Activated naive CD8-positive, alpha-beta T cell treated with anti-CD3 and anti-CD28 coated beads for 36 hours (primary cell): Measurements from ENCODE around the gene FIBP. TPM values are rescaled to one million over a fixed set of nuclear protein-coding genes. Genes with fewer than 3 reads are reported as not detected.

Source experiments
- DNase-seq: peaks from one replicate; pipeline ENCODE4 v3.0.0; 2021
- H3K27ac Mint-ChIP-seq: one replicate; pipeline ENCODE4 v1.8.0; 2022; ENCODE audit warnings: mild to moderate bottlenecking, moderate library complexity, mixed read lengths
- H3K27me3 Mint-ChIP-seq: one replicate; pipeline ENCODE4 v1.8.0; 2022; ENCODE audit warnings: mild to moderate bottlenecking, mixed read lengths
- H3K36me3 Mint-ChIP-seq: one replicate; pipeline ENCODE4 v1.8.0; 2021; ENCODE audit warnings: mild to moderate bottlenecking, mixed read lengths
- H3K4me1 Mint-ChIP-seq: one replicate; pipeline ENCODE4 v1.8.0; 2021; ENCODE audit warnings: mixed read lengths
- H3K4me3 Mint-ChIP-seq: one replicate; pipeline ENCODE4 v1.8.0; 2022; ENCODE audit warnings: mild to moderate bottlenecking, moderate library complexity, mixed read lengths
- H3K9me3 Mint-ChIP-seq: one replicate; pipeline ENCODE4 v1.8.0; 2022; ENCODE audit warnings: mixed read lengths
- total RNA-seq, 2 experiments: library from RNA; stranded (reverse); gene quantifications; one replicate each; pipeline ENCODE4 v1.2.3, GENCODE V29; 2021

The FIBP gene
- total RNA-seq, 2 experiments from 2014 or later = 113 to 114 TPM

GRCh38 chr11:65887723-65888162 is 528 bp downstream of the FIBP start:
- Mint-ChIP-seq H3K27ac (peak overlapping the region; percentile 94), H3K27me3 (peaks cover 3% of the 10 kb centered on the region), H3K9me3 (no peaks in the 10 kb centered on the region), H3K4me3 (peak overlapping the region; percentile 98), H3K4me1 (peaks cover 49% of the 10 kb centered on the region), H3K36me3 (peaks cover 30% of the 10 kb centered on the region)
- DNase-seq = no peak

- Mint-ChIP-seq H3K27ac (peak overlapping the region; percentile 94), H3K4me3 (peak overlapping the region; percentile 98), H3K4me1 (peaks cover 47% of the 10 kb centered on the region), H3K36me3 (peaks cover 25% of the 10 kb centered on the region), H3K27me3 (no peaks in the 10 kb centered on the region), H3K9me3 (no peaks in the 10 kb centered on the region)
- DNase-seq = no peak
These were observed 1.2 kb downstream of the FIBP start for GRCh38 chr11:65886826-65887722.

- Mint-ChIP-seq H3K27me3 (no peaks in the 10 kb centered on the region), H3K9me3 (no peaks in the 10 kb centered on the region), H3K36me3 (peaks cover 22% of the 10 kb centered on the region), H3K4me3 (no peak overlapping the region), H3K4me1 (peaks cover 55% of the 10 kb centered on the region), H3K27ac (no peak overlapping the region)
- no peak for DNase-seq
These were observed 2.3 kb downstream of the FIBP start for GRCh38 chr11:65885808-65886536.

- H3K9me3 Mint-ChIP-seq = no peaks in the 10 kb centered on the region
- H3K36me3 Mint-ChIP-seq = peaks cover 28% of the 10 kb centered on the region
- peak overlapping the region; percentile 32 for H3K27ac Mint-ChIP-seq
- H3K4me1 Mint-ChIP-seq = peaks cover 62% of the 10 kb centered on the region
- DNase-seq = no peak
- no peaks in the 10 kb centered on the region for H3K27me3 Mint-ChIP-seq
- H3K4me3 Mint-ChIP-seq = no peak overlapping the region
These were observed 3.0 kb downstream of the FIBP start for GRCh38 chr11:65885231-65885630.

- H3K27ac Mint-ChIP-seq = peak overlapping the region; percentile 72
- H3K4me3 Mint-ChIP-seq = no peak overlapping the region
- H3K9me3 Mint-ChIP-seq = no peaks in the 10 kb centered on the region
- H3K36me3 Mint-ChIP-seq = peaks cover 30% of the 10 kb centered on the region
- H3K27me3 Mint-ChIP-seq = no peaks in the 10 kb centered on the region
- DNase-seq = peak; percentile 84
- peaks cover 62% of the 10 kb centered on the region for H3K4me1 Mint-ChIP-seq
These were observed 3.6 kb downstream of the FIBP start for GRCh38 chr11:65884716-65885092.

- H3K36me3 Mint-ChIP-seq = peaks cover 30% of the 10 kb centered on the region
- no peaks in the 10 kb centered on the region for H3K9me3 Mint-ChIP-seq
- peak overlapping the region; percentile 72 for H3K27ac Mint-ChIP-seq
- no peak overlapping the region for H3K4me3 Mint-ChIP-seq
- no peaks in the 10 kb centered on the region for H3K27me3 Mint-ChIP-seq
- H3K4me1 Mint-ChIP-seq = peaks cover 62% of the 10 kb centered on the region
- DNase-seq = no peak
These were observed 4.2 kb downstream of the FIBP start for GRCh38 chr11:65883786-65884715.

GRCh38 chr11:65883058-65883761 is 5.1 kb downstream of the FIBP start:
- no peaks in the 10 kb centered on the region for H3K27me3 Mint-ChIP-seq
- DNase-seq = no peak
- no peak overlapping the region for H3K27ac Mint-ChIP-seq
- peaks cover 65% of the 10 kb centered on the region for H3K4me1 Mint-ChIP-seq
- peaks cover 30% of the 10 kb centered on the region for H3K36me3 Mint-ChIP-seq
- no peak overlapping the region for H3K4me3 Mint-ChIP-seq
- no peaks in the 10 kb centered on the region for H3K9me3 Mint-ChIP-seq

GRCh38 chr11:65882120-65883057 is 5.9 kb downstream of the FIBP start:
- no peak for DNase-seq
- H3K27ac Mint-ChIP-seq = no peak overlapping the region
- peaks cover 66% of the 10 kb centered on the region for H3K4me1 Mint-ChIP-seq
- H3K36me3 Mint-ChIP-seq = peaks cover 27% of the 10 kb centered on the region
- H3K9me3 Mint-ChIP-seq = no peaks in the 10 kb centered on the region
- H3K4me3 Mint-ChIP-seq = no peak overlapping the region
- no peaks in the 10 kb centered on the region for H3K27me3 Mint-ChIP-seq

- Mint-ChIP-seq H3K4me3 (peak overlapping the region; percentile 75), H3K27me3 (no peaks in the 10 kb centered on the region), H3K9me3 (no peaks in the 10 kb centered on the region), H3K27ac (peak overlapping the region; percentile 86), H3K36me3 (peaks cover 21% of the 10 kb centered on the region), H3K4me1 (peaks cover 60% of the 10 kb centered on the region)
- DNase-seq = no peak
These were observed 7.3 kb downstream of the FIBP start for GRCh38 chr11:65880844-65881421.

- Mint-ChIP-seq H3K4me1 (peaks cover 54% of the 10 kb centered on the region), H3K9me3 (no peaks in the 10 kb centered on the region), H3K27me3 (no peaks in the 10 kb centered on the region), H3K36me3 (peaks cover 21% of the 10 kb centered on the region), H3K27ac (peak overlapping the region; percentile 86), H3K4me3 (peak overlapping the region; percentile 75)
- no peak for DNase-seq
These were observed 8.2 kb downstream of the FIBP start for GRCh38 chr11:65880027-65880426.

GRCh38 chr11:65879617-65880016 is 8.7 kb downstream of the FIBP start, which contains the start of gene CTSW:
CTSW (plus strand) TSS chr11:65879837; CDS start chr11:65879855, 18 bp downstream.
- DNase-seq = peak; percentile 47
- Mint-ChIP-seq H3K27ac (peak within 1 kb of the TSS; percentile 86), H3K27me3 (no peaks in the 10 kb centered on the region), H3K4me1 (peaks cover 53% of the 10 kb centered on the region), H3K36me3 (peaks cover 21% of the 10 kb centered on the region), H3K9me3 (no peaks in the 10 kb centered on the region), H3K4me3 (peak within 1 kb of the TSS; percentile 75)

GRCh38 chr11:65873318-65874156 is 14.7 kb downstream of the FIBP start:
- peak overlapping the region; percentile 95 for H3K4me3 Mint-ChIP-seq
- H3K4me1 Mint-ChIP-seq = peaks cover 30% of the 10 kb centered on the region
- H3K27me3 Mint-ChIP-seq = no peaks in the 10 kb centered on the region
- peak overlapping the region; percentile 85 for H3K27ac Mint-ChIP-seq
- peak; percentile 97 for DNase-seq
- no peaks in the 10 kb centered on the region for H3K36me3 Mint-ChIP-seq
- H3K9me3 Mint-ChIP-seq = no peaks in the 10 kb centered on the region
